HUES48 (cell line): ENCODE measurements around the gene PPP1R13B.
"Not testable (repeated sequence)": the region's sequence is repeated elsewhere in the genome, so short reads cannot be mapped to it uniquely, and the experiment has no call there.

Experiments used
- H3K27ac ChIP-seq: one replicate; pipeline ENCODE4 v1.7.0; 2013; ENCODE audit warnings: low read depth, low read length, inconsistent platforms
- H3K27me3 ChIP-seq: 2 replicates; pipeline ENCODE4 v1.6.1; 2013; ENCODE audit warnings: mild to moderate bottlenecking, low read length; ENCODE audit not compliant: control insufficient read depth, insufficient read depth
- H3K36me3 ChIP-seq: 2 replicates; pipeline ENCODE4 v1.6.1; 2013; ENCODE audit warnings: low read length; ENCODE audit not compliant: control insufficient read depth, insufficient read depth
- H3K4me1 ChIP-seq: 2 replicates; pipeline ENCODE4 v1.6.1; 2013; ENCODE audit warnings: mild to moderate bottlenecking, low read length; ENCODE audit not compliant: control insufficient read depth, insufficient read depth
- H3K4me3 ChIP-seq: 2 replicates; pipeline ENCODE4 v1.5.1; 2013; ENCODE audit warnings: mild to moderate bottlenecking, low read depth, low read length
- H3K9ac ChIP-seq: 2 replicates; pipeline ENCODE4 v1.6.1; 2013; ENCODE audit warnings: mild to moderate bottlenecking, low read depth, low read length, moderate library complexity
- H3K9me3 ChIP-seq: 2 replicates; pipeline ENCODE4 v1.6.1; 2013; ENCODE audit warnings: low read length; ENCODE audit not compliant: control insufficient read depth, insufficient read depth

The PPP1R13B gene

DNA sequence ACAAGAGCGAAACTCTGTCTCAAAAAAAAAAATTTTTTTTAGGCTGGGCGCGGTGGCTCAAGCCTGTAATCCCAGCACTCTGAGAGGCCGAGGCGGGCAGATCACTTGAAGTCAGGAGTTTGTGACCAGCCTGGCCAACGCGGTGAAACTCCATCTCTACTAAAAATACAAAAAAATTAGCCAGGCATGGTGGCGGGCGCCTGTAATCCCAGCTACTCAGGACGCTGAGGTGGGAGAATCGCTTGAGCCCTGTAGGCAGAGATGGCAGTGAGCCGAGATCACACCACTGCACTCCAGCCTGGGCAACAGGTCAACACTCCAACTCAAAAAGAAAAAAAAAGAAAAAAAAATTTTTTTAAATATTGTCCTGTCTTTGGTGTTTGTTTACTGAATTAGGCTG, 6.1 kb downstream of the PPP1R13B start:
- H3K9me3 ChIP-seq, H3K36me3 ChIP-seq, H3K9ac ChIP-seq, H3K27ac ChIP-seq, H3K4me3 ChIP-seq: not testable (repeated sequence)
- Histone ChIP-seq H3K27me3 (peaks cover 17% of the 10 kb centered on the region), H3K4me1 (peaks cover 11% of the 10 kb centered on the region)

DNA sequence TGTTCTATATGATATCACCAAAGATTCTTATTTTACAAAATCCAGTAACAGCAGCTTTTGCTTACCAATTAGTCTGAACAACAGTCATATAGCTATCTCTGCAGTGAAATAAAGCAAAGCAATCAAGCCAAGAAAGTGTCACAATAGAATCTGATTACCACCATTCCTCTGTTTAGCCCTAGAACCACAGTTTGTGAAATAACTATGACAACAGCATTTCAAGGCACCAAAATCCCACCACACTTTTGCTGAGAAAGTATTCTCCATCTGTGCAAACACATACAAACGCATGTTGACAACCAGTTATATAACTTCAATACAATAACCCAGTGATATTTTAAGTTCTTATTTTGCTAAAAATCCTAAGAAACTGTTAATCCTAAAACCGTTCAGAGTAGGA, 7.4 kb downstream of the PPP1R13B start:
- Histone ChIP-seq H3K36me3 (no peaks in the 10 kb centered on the region), H3K4me3 (no peak overlapping the region), H3K9me3 (no peaks in the 10 kb centered on the region), H3K27ac (no peak overlapping the region), H3K9ac (no peak overlapping the region), H3K27me3 (peaks cover 4% of the 10 kb centered on the region), H3K4me1 (peaks cover 5% of the 10 kb centered on the region; the same call in 1 of the 2 replicates)

DNA sequence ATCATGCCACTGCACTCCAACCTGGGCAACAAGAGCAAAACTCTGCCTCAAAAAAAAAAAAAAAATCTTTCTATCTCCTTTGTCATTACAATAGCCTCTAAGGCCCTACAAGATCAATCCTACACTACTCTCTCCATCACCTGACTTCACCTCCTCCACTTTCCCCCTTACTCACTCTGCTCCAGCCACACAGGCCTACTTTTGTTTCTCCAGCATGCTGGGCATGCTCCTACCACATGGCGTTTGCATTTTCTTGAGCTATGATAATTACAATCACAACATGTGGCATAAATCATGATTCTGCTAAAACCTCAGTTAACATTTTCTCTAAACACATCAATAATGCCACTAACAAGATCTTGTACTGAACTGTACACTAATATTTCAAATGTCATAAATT, 7.8 kb downstream of the PPP1R13B start:
- Histone ChIP-seq H3K9me3 (no peaks in the 10 kb centered on the region), H3K36me3 (no peaks in the 10 kb centered on the region), H3K27me3 (no peaks in the 10 kb centered on the region; the same call in 1 of the 2 replicates), H3K4me1 (peaks cover 5% of the 10 kb centered on the region; the same call in 1 of the 2 replicates), H3K9ac (no peak overlapping the region), H3K27ac (no peak overlapping the region), H3K4me3 (no peak overlapping the region)

DNA sequence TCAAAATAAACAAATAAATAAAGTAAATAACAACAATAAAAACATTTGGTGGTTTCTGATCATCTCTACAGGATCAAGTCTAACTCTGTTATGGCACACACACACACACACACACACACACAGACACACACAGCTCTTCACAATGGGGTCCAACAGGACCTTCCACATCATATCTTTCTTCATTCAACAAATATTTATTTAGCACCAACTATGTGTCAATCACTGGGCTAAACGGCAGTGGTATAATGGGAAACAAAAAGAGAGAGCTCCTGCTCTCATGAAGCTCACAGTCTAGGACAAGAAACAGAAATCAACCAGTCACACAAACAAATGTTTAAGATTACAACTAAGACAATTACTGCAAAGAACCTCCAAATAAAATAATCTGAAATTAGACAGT, 9.3 kb downstream of the PPP1R13B start:
- Histone ChIP-seq H3K9me3 (no peaks in the 10 kb centered on the region), H3K27ac (no peak overlapping the region), H3K36me3 (no peaks in the 10 kb centered on the region), H3K27me3 (no peaks in the 10 kb centered on the region), H3K4me1 (peaks cover 5% of the 10 kb centered on the region; the same call in 1 of the 2 replicates), H3K9ac (no peak overlapping the region), H3K4me3 (no peak overlapping the region)

DNA sequence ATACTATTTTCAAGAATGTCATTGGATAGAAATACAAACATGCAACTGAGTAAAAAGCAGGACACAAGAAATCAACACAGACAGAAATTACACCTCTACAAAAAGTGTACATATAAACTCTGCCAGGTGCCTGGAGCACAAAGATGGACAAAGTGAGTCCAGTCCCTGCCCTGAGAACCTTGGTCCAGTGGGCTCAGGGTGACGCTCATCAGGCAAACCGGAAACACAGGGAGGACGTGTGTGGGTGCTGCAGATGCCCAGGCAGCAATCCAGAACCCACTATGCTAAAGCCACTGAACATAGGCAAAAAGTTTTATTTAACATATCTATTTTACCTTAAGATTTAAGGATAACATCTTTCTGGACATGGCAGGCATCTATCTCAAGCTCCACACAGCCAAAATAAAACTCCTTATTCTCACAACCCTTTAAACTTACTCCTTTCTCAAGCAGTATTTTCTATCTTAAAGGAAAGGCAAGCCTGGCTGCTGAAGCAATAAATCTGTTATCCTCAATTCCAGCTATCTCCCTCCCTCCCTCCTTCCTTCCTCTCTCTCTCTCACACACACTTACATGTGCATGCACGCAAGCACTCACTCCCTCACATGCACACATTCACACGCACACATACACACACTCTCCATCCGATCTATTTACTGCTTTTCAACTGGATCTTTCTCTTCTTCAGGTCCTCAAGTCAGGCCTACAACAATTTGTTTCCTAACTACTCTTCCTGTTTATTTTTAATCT, 10.2 kb downstream of the PPP1R13B start:
- Histone ChIP-seq H3K4me1 (peaks cover 5% of the 10 kb centered on the region; the same call in 1 of the 2 replicates), H3K9me3 (no peaks in the 10 kb centered on the region), H3K27ac (no peak overlapping the region), H3K4me3 (no peak overlapping the region), H3K9ac (no peak overlapping the region), H3K36me3 (no peaks in the 10 kb centered on the region), H3K27me3 (no peaks in the 10 kb centered on the region)

DNA sequence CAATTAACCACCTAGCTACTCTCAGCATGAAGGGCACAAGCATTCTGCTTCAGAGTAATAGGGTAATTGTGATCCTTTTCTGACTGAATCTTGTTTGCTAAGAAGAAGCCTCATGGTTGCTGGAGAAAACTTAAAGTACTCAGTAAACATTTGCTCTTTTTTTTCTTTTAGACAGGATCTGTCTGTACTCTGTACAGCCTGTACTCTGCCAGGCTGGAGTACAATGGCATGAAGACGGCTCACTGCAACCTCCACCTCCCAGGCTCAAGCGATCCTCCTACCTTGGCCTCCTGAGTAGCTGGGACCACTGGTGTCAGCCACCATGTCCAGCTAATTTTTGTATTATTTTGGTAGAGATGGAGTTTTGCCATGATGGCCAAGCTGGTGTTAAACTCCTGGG, 12.4 kb downstream of the PPP1R13B start:
- no peak overlapping the region for H3K27ac ChIP-seq
- H3K4me3 ChIP-seq = no peak overlapping the region
- no peaks in the 10 kb centered on the region for H3K9me3 ChIP-seq
- H3K36me3 ChIP-seq = no peaks in the 10 kb centered on the region
- no peak overlapping the region for H3K9ac ChIP-seq
- no peaks in the 10 kb centered on the region for H3K27me3 ChIP-seq
- H3K4me1 ChIP-seq = peaks cover 5% of the 10 kb centered on the region; the same call in 1 of the 2 replicates

DNA sequence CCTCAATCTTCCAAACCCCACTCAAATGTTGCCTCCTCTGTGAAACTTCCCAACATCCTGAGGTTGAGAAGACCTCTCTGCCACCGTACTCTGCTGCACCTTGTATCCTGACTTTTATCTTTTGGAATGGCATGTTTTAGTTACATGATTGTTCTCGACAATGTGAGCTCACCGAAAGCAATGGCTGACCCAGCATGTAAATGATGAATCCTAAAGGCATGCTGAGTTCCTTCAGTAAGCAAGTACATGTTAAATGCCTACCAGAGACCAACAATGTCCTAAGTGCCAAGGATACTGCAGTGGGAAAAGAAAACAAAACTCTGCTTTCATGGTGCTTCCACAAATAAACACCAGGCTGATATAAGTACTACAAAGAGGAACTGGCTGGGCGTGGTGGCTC, 13.7 kb downstream of the PPP1R13B start:
- no peaks in the 10 kb centered on the region for H3K9me3 ChIP-seq
- H3K4me1 ChIP-seq = no peaks in the 10 kb centered on the region
- H3K4me3 ChIP-seq = no peak overlapping the region
- H3K27ac ChIP-seq = no peak overlapping the region
- no peak overlapping the region for H3K9ac ChIP-seq
- no peaks in the 10 kb centered on the region for H3K27me3 ChIP-seq
- no peaks in the 10 kb centered on the region for H3K36me3 ChIP-seq

DNA sequence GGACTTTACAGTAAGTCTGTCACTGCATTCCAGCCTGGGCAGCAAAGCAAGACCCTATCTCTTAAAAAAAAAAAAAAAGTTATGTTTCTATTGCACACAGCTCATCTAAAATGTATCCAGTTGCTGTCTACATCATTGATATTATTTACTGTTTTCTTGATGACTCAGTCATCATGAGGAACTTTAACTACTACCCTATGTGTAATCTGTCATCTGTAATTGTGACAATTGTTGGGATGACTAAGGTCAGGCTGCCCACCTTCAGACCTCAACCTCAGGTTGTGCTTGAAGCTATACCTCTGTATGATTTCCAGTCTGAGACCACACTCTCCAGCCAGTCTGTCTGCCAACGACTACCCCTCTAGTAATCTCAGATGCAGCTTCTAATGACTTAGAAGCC, 15.3 kb downstream of the PPP1R13B start:
- Histone ChIP-seq H3K9ac (no peak overlapping the region), H3K27ac (no peak overlapping the region), H3K4me3 (no peak overlapping the region), H3K36me3 (no peaks in the 10 kb centered on the region), H3K27me3 (no peaks in the 10 kb centered on the region), H3K4me1 (no peaks in the 10 kb centered on the region), H3K9me3 (no peaks in the 10 kb centered on the region)

DNA sequence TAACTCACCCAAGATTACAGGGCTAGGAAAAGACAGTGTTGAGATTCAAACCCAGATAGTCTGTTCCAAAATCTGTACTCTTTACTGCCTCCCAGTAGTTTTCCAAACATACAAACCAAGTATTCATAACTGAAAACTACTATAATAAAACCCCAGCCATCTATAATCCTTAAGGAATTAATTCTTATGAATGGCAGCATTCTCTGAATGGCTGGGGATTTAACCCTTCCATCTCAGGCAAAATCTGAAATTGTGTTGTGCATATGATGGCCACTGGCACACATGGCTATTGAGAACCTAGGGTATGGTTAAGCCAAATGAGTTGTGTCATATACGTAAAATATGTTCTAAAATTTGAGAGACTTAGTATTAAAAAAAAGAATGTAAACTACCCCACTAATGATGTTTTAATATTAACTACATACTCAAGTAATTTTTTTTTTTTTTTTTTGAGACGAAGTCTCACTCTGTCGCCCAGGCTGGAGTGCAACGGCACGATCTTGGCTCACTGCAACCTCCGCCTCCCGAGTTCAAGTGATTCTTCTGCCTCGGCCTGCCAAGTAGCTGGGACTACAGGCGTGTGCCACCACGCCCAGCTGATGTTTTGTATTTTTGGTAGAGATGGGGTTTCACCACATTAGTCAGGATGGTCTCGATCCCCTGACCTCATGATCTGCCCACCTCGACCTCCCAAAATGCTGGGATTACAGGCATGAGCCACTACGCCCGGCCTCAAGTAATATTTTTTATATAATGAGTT, 16.7 kb downstream of the PPP1R13B start:
- no peaks in the 10 kb centered on the region for H3K9me3 ChIP-seq

DNA sequence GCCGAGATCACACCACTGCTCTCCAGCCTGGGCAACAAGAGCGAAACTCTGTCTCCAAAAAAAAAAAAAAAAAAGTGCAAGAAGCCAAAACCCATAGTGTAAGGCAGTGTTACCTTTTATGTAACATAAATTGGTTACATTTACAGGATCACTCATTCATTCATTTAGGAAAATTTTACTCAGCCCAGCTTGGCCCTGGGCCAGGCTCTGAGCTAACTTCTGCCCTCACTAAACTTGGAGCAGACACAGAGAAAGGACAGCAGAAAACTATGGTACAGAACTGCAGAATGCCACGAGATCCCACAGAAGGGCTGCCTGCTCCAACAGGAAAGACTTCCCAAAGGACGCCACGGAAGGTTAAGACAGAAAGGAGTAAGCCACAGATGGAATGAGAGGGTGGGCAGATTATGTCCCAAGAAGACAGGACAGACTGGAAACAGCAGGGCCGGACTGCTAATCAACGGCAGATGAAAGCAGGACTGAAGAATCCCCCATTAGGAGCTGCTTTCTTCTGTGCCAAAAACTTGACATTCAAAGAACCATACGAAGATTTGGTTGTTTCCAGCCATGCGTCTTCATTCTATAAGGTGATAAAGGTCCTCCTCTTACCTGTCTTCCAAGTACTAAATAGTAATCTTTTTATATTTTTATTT, 18.9 kb downstream of the PPP1R13B start:
- Histone ChIP-seq H3K9ac (no peak overlapping the region), H3K4me3 (no peak overlapping the region), H3K27ac (no peak overlapping the region), H3K27me3 (no peaks in the 10 kb centered on the region), H3K4me1 (no peaks in the 10 kb centered on the region), H3K36me3 (no peaks in the 10 kb centered on the region), H3K9me3 (no peaks in the 10 kb centered on the region)

More for the DNA sequence above, 16.7 kb downstream of the PPP1R13B start:
- H3K27ac ChIP-seq = no peak overlapping the region
- no peaks in the 10 kb centered on the region for H3K4me1 ChIP-seq
- no peak overlapping the region for H3K4me3 ChIP-seq
- H3K27me3 ChIP-seq = no peaks in the 10 kb centered on the region
- H3K36me3 ChIP-seq = no peaks in the 10 kb centered on the region
- no peak overlapping the region for H3K9ac ChIP-seq

DNA sequence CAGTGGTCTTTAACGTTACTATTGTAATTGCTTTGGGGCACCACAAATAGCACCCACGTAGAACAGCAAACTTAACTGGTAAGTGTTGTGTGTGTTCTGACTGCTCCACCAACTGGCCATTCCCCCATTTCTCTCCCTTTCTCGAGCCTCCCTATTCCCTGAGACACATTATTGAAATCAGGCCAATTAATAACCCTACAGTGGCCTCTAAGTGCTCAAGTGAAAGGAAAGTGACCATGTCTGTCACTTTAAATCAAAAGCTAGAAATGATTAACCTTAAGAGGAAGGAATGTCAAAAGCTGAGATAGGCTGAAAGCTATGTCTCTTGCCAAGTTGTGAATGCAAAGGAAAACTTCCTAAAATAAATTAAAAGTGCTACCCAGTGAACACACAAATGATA, 22.3 kb downstream of the PPP1R13B start:
- no peak overlapping the region for H3K27ac ChIP-seq
- no peaks in the 10 kb centered on the region for H3K27me3 ChIP-seq
- no peak overlapping the region for H3K4me3 ChIP-seq
- H3K9ac ChIP-seq = no peak overlapping the region
- H3K9me3 ChIP-seq = no peaks in the 10 kb centered on the region
- peaks cover 3% of the 10 kb centered on the region for H3K4me1 ChIP-seq
- H3K36me3 ChIP-seq = no peaks in the 10 kb centered on the region
